Fibroblast of lung (primary cell): Measurements from ENCODE around the gene KIF1B.

Source experiments
- EZH2 ChIP-seq: IDR thresholded peaks from 2 replicates; pipeline ENCODE4 v1.5.1; 2012; ENCODE audit warnings: low read length, control low read depth, mild to moderate bottlenecking; ENCODE audit errors: missing control alignments
- TF ChIP-seq, protein P1 (sequence below), 2 donors: IDR thresholded peaks in 1 of 2; conservative IDR thresholded peaks in 1 of 2; 1 replicate in 1 of 2; 2 replicates in 1 of 2; pipeline ENCODE4 v1.5.1; 2011 to 2012; ENCODE audit warnings: low read length in 2 of 2, control low read depth in 1 of 2, inconsistent platforms in 1 of 2, low read depth in 1 of 2, mild to moderate bottlenecking in 1 of 2

DNA sequence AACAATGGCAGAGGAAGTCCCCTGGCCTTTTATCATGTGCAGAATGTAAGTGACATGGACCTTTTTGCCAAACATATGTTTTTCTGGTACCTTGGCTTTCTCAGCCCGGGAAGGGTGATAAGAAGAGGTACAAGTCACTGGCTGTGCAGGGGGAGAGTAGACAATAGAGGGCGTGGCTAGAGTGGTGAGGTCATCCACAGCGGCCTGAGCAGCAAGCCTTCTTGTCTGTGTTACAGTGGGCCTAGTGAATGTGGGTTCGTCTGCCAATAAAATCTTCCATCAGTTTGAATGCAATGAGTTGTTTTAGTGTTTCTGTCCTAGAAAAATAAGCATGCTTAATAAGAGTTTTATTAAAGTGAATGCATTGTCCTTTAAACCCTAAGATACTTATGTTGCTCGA is 129.4 kb downstream of the KIF1B start:
- TF ChIP-seq, protein P1, sequence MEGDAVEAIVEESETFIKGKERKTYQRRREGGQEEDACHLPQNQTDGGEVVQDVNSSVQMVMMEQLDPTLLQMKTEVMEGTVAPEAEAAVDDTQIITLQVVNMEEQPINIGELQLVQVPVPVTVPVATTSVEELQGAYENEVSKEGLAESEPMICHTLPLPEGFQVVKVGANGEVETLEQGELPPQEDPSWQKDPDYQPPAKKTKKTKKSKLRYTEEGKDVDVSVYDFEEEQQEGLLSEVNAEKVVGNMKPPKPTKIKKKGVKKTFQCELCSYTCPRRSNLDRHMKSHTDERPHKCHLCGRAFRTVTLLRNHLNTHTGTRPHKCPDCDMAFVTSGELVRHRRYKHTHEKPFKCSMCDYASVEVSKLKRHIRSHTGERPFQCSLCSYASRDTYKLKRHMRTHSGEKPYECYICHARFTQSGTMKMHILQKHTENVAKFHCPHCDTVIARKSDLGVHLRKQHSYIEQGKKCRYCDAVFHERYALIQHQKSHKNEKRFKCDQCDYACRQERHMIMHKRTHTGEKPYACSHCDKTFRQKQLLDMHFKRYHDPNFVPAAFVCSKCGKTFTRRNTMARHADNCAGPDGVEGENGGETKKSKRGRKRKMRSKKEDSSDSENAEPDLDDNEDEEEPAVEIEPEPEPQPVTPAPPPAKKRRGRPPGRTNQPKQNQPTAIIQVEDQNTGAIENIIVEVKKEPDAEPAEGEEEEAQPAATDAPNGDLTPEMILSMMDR (conservative IDR thresholded peaks at IDR 0.05 in 1 of 2, IDR thresholded peaks at IDR 0.05 in 1 of 2; ENCODE audit: low read depth in 1 of 2, low read length in 2 of 2): no peak
- no peak for TF ChIP-seq EZH2
